Activated T-helper 1 cell treated with anti-CD3 and anti-CD28 coated beads, Interleukin-12 subunit alpha, Interleukin-12 subunit beta, Interleukin-2, Interleukin-4 antibody, amounts not matched to agents 30 ng/mL and 10 ng/mL and 1 ng/mL, durations not matched to agents 14 hours and 24 hours and 36 hours (primary cell): Measurements from ENCODE around the gene OR2A42. TPM values are rescaled to one million over a fixed set of nuclear protein-coding genes. Genes with fewer than 3 reads are reported as not detected.
"Not testable (repeated sequence)": the region's sequence is repeated elsewhere in the genome, so short reads cannot be mapped to it uniquely, and the experiment has no call there.

Experiments
- DNase-seq: peaks from one replicate; pipeline ENCODE4 v3.0.0; 2021; ENCODE audit warnings: low spot score
- H3K27ac Mint-ChIP-seq: one replicate; pipeline ENCODE4 v1.8.0; 2021; ENCODE audit warnings: mild to moderate bottlenecking, mixed read lengths
- H3K27me3 Mint-ChIP-seq: one replicate; pipeline ENCODE4 v1.8.0; 2022; ENCODE audit warnings: mild to moderate bottlenecking, moderate library complexity, mixed read lengths; ENCODE audit not compliant: insufficient read depth
- H3K36me3 Mint-ChIP-seq: one replicate; pipeline ENCODE4 v1.8.0; 2021; ENCODE audit warnings: low read depth, mixed read lengths
- H3K4me1 Mint-ChIP-seq: one replicate; pipeline ENCODE4 v1.8.0; 2021; ENCODE audit warnings: low read depth, mixed read lengths
- H3K4me3 Mint-ChIP-seq: one replicate; pipeline ENCODE4 v1.8.0; 2021; ENCODE audit warnings: mild to moderate bottlenecking, moderate library complexity, mixed read lengths
- H3K9me3 Mint-ChIP-seq: one replicate; pipeline ENCODE4 v1.8.0; 2021; ENCODE audit warnings: mixed read lengths
- intact Hi-C: fragments of 100-400 bp; cut with micrococcal nuclease; formaldehyde crosslinking; loops from one replicate; pipeline ENCODE4 v1.15.1; 2024
- total RNA-seq: library from RNA; stranded (reverse); gene quantifications from 2 replicates; pipeline ENCODE4 v1.2.3, GENCODE V29; 2022

Gene OR2A42, protein sequence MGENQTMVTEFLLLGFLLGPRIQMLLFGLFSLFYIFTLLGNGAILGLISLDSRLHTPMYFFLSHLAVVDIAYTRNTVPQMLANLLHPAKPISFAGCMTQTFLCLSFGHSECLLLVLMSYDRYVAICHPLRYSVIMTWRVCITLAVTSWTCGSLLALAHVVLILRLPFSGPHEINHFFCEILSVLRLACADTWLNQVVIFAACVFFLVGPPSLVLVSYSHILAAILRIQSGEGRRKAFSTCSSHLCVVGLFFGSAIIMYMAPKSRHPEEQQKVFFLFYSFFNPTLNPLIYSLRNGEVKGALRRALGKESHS
- not detected in 2 replicates for total RNA-seq

- H3K4me1 Mint-ChIP-seq, H3K4me3 Mint-ChIP-seq: not testable (repeated sequence)
Observed at GRCh38 chr7:144239365-144239764, at the start of gene OR2A42. TSS of gene OR2A42 (minus strand) at chr7:144239605. CDS start at chr7:144232843, 6,762 bp downstream.

GRCh38 chr7:144287171-144287784 is 47.9 kb upstream of the OR2A42 start:
- H3K27ac Mint-ChIP-seq, H3K4me1 Mint-ChIP-seq, H3K27me3 Mint-ChIP-seq, DNase-seq, H3K4me3 Mint-ChIP-seq, H3K9me3 Mint-ChIP-seq, H3K36me3 Mint-ChIP-seq, intact Hi-C loops: not testable (repeated sequence)

More at GRCh38 chr7:144239365-144239764, at the start of gene OR2A42:
- intact Hi-C loops, H3K27me3 Mint-ChIP-seq, H3K36me3 Mint-ChIP-seq, H3K27ac Mint-ChIP-seq, DNase-seq, H3K9me3 Mint-ChIP-seq: not testable (repeated sequence)

- DNase-seq, H3K4me1 Mint-ChIP-seq, intact Hi-C loops, H3K36me3 Mint-ChIP-seq, H3K9me3 Mint-ChIP-seq, H3K4me3 Mint-ChIP-seq, H3K27me3 Mint-ChIP-seq, H3K27ac Mint-ChIP-seq: not testable (repeated sequence)
Observed at GRCh38 chr7:144283716-144284115, 44.3 kb upstream of the OR2A42 start.

- H3K27ac Mint-ChIP-seq, H3K36me3 Mint-ChIP-seq, H3K4me1 Mint-ChIP-seq, H3K27me3 Mint-ChIP-seq, H3K4me3 Mint-ChIP-seq, H3K9me3 Mint-ChIP-seq, DNase-seq, intact Hi-C loops: not testable (repeated sequence)
Observed at GRCh38 chr7:144282490-144282889, 43.1 kb upstream of the OR2A42 start.

DNA sequence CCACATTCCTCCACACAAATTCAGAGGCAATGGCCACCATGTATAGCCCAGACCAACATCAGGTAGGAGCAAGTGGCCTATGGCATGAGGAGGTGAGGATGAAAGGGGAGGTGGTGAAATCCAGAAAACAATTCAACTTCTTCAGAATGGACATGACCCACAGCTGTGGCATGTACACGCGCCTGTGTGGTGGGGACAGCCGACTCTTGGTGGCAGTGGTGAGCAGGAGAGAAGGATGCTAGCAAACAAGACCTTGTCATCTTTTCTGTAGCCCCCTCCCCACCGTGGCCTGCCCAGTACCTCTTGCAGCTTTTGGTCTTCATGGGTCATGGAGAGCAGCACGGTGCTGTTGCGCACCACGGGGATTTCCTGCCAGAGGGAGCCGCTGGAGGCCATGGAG is 42.6 kb upstream of the OR2A42 start:
- H3K4me1 Mint-ChIP-seq, H3K27me3 Mint-ChIP-seq, DNase-seq, H3K36me3 Mint-ChIP-seq, H3K9me3 Mint-ChIP-seq, intact Hi-C loops, H3K4me3 Mint-ChIP-seq, H3K27ac Mint-ChIP-seq: not testable (repeated sequence)

DNA sequence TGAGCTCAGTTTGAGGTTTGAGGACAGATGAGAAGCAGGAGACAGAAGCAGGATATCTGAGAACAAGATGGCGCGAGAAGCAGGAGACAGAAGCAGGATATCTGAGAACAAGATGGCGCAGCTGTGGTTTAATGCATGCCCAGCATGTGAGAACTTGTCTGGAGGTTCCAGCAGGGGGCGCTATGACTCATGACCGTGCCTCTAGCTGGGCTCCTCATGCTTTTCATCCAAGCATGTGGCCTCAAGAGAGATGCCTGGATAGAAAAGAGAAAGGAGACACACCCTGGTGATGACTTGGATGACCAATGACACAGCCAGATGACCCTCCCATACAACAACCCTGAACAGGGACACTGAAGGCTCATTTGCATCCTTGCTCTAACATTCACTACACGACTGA is 40.6 kb upstream of the OR2A42 start:
- intact Hi-C loops, H3K4me3 Mint-ChIP-seq, H3K36me3 Mint-ChIP-seq, H3K27ac Mint-ChIP-seq, DNase-seq, H3K27me3 Mint-ChIP-seq, H3K9me3 Mint-ChIP-seq, H3K4me1 Mint-ChIP-seq: not testable (repeated sequence)

DNA sequence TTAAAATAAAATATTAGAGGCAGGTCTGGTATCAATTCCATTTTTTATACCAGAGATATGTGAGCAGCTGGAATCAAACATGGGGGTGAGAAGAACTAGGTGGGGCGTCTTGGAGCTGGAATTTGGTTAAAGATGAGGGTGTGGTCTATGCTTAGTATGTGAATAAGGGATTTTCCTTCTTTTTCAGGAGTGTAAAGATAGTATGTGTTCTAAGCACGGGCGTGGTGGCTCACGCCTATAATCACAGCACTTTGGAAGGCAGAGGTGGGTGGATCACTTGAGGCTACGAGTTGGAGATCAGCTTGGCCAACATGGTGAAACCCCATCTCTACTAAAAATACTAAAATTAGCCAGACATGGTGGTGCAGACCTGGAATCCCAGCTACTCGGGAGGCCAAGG is 35.9 kb upstream of the OR2A42 start:
- H3K4me3 Mint-ChIP-seq, H3K4me1 Mint-ChIP-seq, H3K36me3 Mint-ChIP-seq, H3K9me3 Mint-ChIP-seq, H3K27ac Mint-ChIP-seq, DNase-seq, intact Hi-C loops, H3K27me3 Mint-ChIP-seq: not testable (repeated sequence)

DNA sequence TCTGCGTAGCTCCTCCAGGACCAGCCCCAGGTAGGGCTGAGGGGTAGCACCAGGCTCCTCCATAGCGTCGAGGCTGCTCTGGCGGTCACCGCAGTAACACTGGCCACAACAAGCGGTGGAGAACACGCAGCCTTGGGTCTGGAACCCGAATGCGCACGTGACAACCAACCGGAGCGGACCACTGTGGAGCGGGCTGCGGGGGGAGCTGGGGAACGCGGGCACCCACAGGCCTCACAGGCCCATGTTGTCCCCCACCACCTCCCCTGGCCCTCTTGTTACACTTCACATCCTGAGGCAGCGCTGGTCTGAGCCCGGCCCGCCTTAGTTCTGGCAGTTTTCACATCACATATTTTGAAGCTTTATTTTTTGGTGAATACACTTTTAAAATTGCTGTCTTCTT is 29.8 kb upstream of the OR2A42 start, which contains the start of gene CTAGE8:
TSS of gene CTAGE8 (minus strand) at position 101 of the 400 bp plus-strand sequence. CDS start at position 63, 38 bp downstream.
- DNase-seq, H3K27me3 Mint-ChIP-seq, H3K27ac Mint-ChIP-seq, H3K9me3 Mint-ChIP-seq, H3K36me3 Mint-ChIP-seq, H3K4me3 Mint-ChIP-seq, intact Hi-C loops, H3K4me1 Mint-ChIP-seq: not testable (repeated sequence)

DNA sequence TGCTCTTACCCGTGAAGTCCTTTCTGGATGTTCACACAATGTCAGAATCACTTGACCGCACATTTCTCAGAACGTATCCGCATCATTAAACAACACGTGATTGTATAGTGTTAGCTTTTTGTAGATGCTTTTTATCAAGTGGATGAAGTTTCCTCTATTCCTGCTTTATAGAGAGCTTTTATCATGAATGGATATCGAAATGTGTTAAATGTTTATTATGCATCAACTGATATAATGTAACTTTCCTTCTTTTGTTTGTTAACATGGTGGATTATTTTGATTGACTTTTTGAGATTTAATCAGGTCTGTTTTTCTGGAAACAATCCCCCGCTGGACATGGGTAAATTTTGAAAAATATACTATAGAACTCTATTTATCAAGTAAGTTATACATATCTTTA is 25.3 kb upstream of the OR2A42 start, which contains the start of gene OR2A7:
TSS of gene OR2A7 (minus strand) at position 101 of the 400 bp plus-strand sequence. CDS start 5,164 bp downstream, outside the sequence.
- not testable (repeated sequence) for H3K36me3 Mint-ChIP-seq

GRCh38 chr7:144262128-144262527 is 22.7 kb upstream of the OR2A42 start:
- H3K27ac Mint-ChIP-seq, H3K4me1 Mint-ChIP-seq, DNase-seq, H3K27me3 Mint-ChIP-seq, intact Hi-C loops, H3K36me3 Mint-ChIP-seq, H3K4me3 Mint-ChIP-seq, H3K9me3 Mint-ChIP-seq: not testable (repeated sequence)

More for the DNA sequence above, 25.3 kb upstream of the OR2A42 start, which contains the start of gene OR2A7:
- H3K4me3 Mint-ChIP-seq, H3K27me3 Mint-ChIP-seq, H3K27ac Mint-ChIP-seq, DNase-seq, H3K9me3 Mint-ChIP-seq, H3K4me1 Mint-ChIP-seq, intact Hi-C loops: not testable (repeated sequence)

DNA sequence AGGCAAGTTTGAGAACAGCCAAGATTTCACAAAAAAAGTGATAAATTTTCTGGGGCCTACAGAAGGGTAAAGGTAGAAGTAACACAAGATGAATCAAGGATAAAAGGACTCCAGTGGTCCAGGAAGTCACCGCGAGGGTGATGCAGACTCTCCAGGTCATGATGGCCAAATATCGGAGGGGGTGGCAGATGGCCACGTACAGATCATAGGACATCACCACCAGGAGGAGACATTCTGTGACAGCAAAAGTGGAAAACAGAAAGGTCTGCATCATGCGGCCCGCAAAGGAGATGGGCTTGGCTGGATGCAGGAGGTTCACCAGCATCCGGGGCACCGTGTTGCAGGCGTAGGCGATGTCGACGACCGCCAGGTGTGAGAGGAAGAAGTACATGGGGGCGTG is 19.7 kb upstream of the OR2A42 start:
- H3K4me1 Mint-ChIP-seq, DNase-seq, H3K4me3 Mint-ChIP-seq, H3K9me3 Mint-ChIP-seq, H3K36me3 Mint-ChIP-seq, intact Hi-C loops, H3K27ac Mint-ChIP-seq, H3K27me3 Mint-ChIP-seq: not testable (repeated sequence)

GRCh38 chr7:144256112-144256511 is 16.7 kb upstream of the OR2A42 start:
- H3K36me3 Mint-ChIP-seq, result no peaks in the 10 kb centered on the region
- no peak overlapping the region for H3K27ac Mint-ChIP-seq
- H3K4me1 Mint-ChIP-seq, result no peaks in the 10 kb centered on the region
- DNase-seq, result no peak
- no peak overlapping the region for H3K4me3 Mint-ChIP-seq
- intact Hi-C loops, result no loop called here
- no peaks in the 10 kb centered on the region for H3K27me3 Mint-ChIP-seq
- H3K9me3 Mint-ChIP-seq, result no peaks in the 10 kb centered on the region

DNA sequence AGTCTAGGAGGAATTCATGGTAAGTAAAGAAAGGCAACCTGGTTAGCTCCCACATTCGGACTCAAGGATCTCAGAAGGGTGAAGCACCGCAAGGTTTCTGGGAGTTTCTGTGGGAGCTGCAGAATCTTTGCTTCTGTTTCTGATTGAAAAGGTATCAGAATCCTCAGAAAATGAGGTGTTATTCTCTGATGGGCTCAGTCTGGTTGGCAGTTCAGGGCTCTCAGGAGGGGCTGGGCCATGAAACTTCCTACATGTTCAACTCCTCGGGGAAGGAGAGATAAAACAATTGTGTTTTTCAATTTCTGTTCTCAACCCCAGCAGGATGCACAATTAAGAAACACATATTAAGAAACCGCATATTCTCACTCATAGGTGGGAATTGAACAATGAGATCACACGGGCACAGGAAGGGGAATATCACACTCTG is 16.1 kb upstream of the OR2A42 start:
- H3K27ac Mint-ChIP-seq, result no peak overlapping the region
- H3K9me3 Mint-ChIP-seq, result no peaks in the 10 kb centered on the region
- H3K4me3 Mint-ChIP-seq, result no peak overlapping the region
- H3K4me1 Mint-ChIP-seq, result no peaks in the 10 kb centered on the region
- no peak for DNase-seq
- H3K36me3 Mint-ChIP-seq, result no peaks in the 10 kb centered on the region
- no peaks in the 10 kb centered on the region for H3K27me3 Mint-ChIP-seq
- intact Hi-C loops, result no loop called here
